ENCODE measurements around the gene NHERF1.
A peak's percentile ranks its signal among the peaks of the same experiment; 100 is the strongest.

The NHERF1 gene

DNA sequence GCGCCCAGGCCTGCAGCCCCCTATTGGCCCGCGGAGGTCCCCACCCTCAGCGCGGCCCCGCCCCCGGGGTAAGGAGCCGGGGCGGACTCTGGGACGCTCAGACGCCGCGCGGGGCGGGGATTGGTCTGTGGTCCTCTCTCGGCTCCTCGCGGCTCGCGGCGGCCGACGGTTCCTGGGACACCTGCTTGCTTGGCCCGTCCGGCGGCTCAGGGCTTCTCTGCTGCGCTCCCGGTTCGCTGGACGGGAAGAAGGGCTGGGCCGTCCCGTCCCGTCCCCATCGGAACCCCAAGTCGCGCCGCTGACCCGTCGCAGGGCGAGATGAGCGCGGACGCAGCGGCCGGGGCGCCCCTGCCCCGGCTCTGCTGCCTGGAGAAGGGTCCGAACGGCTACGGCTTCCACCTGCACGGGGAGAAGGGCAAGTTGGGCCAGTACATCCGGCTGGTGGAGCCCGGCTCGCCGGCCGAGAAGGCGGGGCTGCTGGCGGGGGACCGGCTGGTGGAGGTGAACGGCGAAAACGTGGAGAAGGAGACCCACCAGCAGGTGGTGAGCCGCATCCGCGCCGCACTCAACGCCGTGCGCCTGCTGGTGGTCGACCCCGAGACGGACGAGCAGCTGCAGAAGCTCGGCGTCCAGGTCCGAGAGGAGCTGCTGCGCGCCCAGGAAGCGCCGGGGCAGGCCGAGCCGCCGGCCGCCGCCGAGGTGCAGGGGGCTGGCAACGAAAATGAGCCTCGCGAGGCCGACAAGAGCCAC, at the start of gene NHERF1:
NHERF1 (plus strand) TSS at position 100 of the 750 bp plus-strand sequence; CDS start at position 319, 219 bp downstream.
- peak; percentile 86 for DNase-seq

GRCh38 chr17:74699236-74699635, 49.2 kb upstream of the NHERF1 start:
- DNase-seq = no peak

- DNase-seq = no peak
Measured at GRCh38 chr17:74702116-74702871, 46.1 kb upstream of the NHERF1 start.

- DNase-seq = no peak
Measured at GRCh38 chr17:74703311-74703710, 45.1 kb upstream of the NHERF1 start.

- DNase-seq = no peak
Measured at GRCh38 chr17:74704544-74704943, 43.9 kb upstream of the NHERF1 start.

- DNase-seq = no peak
Measured at GRCh38 chr17:74711058-74711824, 37.2 kb upstream of the NHERF1 start.

- no peak for DNase-seq
Measured at GRCh38 chr17:74712301-74712700, 36.1 kb upstream of the NHERF1 start.

DNA sequence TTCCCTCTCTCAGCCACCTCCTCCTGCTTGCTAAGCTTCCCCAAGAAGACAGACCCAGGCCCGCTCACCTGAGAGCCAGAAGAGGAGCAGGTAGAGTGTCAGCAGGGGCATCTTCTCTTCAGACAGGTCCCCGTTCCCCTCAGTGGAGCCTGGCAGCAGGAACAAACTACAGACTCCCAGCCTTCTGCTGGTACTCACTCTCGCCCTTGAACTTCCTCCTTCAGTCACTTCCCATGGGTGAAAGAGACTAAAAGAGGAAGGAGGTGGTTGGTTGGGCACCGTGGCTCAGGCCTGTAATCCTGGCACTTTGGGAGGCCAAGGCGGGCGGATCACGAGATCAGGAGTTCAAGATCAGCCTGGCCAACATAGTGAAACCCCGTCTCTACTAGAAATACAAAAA, 35.7 kb upstream of the NHERF1 start, which contains the start of gene CD300LF:
CD300LF (minus strand) TSS at position 168 of the 400 bp plus-strand sequence; CDS start at position 111, 57 bp downstream.
- no peak for DNase-seq

- no peak for DNase-seq
Measured at GRCh38 chr17:74713171-74713755, 35.2 kb upstream of the NHERF1 start.

DNA sequence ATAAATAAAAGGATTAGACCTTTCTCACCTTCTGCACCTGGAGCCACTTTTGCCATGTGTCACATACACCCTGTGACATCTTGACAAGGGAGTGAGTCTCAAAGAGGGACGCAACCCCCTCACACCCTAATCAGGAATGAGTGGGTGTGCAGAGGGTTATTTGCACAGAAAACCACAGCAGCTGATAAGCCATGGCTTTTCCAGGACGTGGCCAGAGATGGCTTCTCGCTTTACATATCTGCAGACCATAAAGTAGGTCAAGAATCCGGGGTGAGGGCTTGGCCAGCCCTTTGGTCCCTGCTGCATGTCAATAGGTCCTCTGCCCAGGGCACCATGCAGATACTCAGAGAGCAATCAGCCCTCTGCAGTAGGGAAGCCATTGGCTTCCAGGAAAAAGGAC, 33.3 kb upstream of the NHERF1 start:
- DNase-seq = no peak

GRCh38 chr17:74720506-74720905, 27.9 kb upstream of the NHERF1 start:
- DNase-seq = no peak

- no peak for DNase-seq
Measured at GRCh38 chr17:74722782-74723181, 25.6 kb upstream of the NHERF1 start.

- DNase-seq = no peak
Measured at GRCh38 chr17:74723891-74724290, 24.5 kb upstream of the NHERF1 start.

GRCh38 chr17:74725111-74725510, 23.3 kb upstream of the NHERF1 start:
- DNase-seq = no peak

GRCh38 chr17:74728033-74728701, 20.3 kb upstream of the NHERF1 start:
- no peak for DNase-seq

DNA sequence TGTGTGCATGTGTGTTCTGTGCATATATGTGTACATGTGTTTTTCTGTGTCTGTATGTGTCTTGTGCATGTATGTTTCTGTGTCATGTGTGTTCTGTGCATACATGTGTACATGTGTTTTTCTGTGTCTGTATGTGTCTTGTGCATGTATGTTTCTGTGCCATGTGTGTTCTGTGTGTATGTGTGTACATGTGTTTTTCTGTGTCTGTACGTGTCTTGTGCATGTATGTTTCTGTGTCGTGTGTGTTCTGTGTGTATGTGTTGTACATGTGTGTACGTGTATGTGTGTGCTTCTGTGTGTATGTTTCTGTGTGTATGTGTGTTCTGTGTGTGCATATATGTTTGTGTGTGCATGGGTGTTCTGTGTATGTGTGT, 19.7 kb upstream of the NHERF1 start:
- no peak for DNase-seq

- no peak for DNase-seq
Measured at GRCh38 chr17:74729368-74729767, 19.1 kb upstream of the NHERF1 start.

- DNase-seq = no peak
Measured at GRCh38 chr17:74729866-74730265, 18.6 kb upstream of the NHERF1 start.

- no peak for DNase-seq
Measured at GRCh38 chr17:74730491-74731346, 17.7 kb upstream of the NHERF1 start.

GRCh38 chr17:74731347-74731605, 17.2 kb upstream of the NHERF1 start:
- DNase-seq = no peak

DNA sequence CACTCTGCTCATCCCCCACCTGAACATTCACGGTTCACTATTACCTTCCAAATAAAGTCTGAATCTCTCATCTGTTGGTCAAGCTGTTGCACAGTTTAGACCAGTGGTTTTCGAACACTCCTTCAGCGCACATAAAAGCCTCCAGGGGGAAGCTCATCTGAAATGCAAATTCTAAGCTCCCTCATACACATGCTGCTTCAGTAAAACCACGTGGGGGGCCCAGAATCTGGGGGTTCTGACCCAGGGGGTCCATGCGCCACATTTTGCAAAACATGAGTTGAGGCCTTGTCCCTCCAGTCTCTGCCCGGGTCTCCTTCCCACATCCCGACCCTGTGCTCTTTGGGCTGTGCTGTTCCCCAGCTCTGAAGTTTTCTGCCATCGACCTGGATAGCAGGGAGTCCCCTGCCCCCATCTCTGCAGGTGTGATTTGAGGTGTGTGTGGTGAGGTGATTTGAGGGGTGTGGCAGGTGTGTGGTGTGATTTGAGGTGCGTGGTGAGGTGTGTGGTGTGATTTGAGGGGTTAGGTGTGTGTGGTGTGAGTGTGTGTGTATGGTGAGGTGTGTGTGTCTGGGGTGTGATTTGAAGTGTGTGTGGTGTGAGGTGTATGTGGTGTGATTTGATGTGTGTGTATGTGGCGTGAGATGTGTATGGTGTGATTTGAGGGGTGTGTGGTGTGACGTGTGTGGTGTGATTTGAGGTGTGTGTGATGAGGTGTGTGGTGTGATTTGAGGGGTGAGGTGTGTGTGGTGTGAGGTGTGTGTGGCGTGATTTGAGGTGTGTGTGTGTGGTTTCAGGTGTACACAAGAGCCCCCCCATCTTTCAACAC, 16.2 kb upstream of the NHERF1 start:
- no peak for DNase-seq

Measured in NCI-H1105 (cell line).